Body of pancreas (tissue), 4 donors: ENCODE results near the gene MRPL4.

ENCODE experiments used
- CTCF ChIP-seq, 7 experiments: fragments of 450-650 bp in 4 of 7; fragments of 200-600 bp in 3 of 7; sonication (generic) in 3 of 7; IDR thresholded peaks; one replicate each; pipeline ENCODE4 v1.5.1; 2016 to 2019; ENCODE audit warnings: antibody characterized with exemption in 7 of 7
- POLR2A ChIP-seq, 3 donors: fragments of 450-650 bp; IDR thresholded peaks; one replicate each; pipeline ENCODE4 v1.6.1; 2016; ENCODE audit warnings: antibody characterized with exemption in 3 of 3, mild to moderate bottlenecking in 2 of 3

GRCh38 chr19:10284065-10284959, 32.3 kb downstream of the MRPL4 start:
- TF ChIP-seq POLR2A (IDR thresholded peaks at IDR 0.05) (no peak), CTCF (IDR thresholded peaks at IDR 0.05) (no peak)
